ENCODE results near the gene CST8.
A peak's percentile ranks its signal among the peaks of the same experiment; 100 is the strongest.

The CST8 gene

GRCh38 chr20:23503649-23504048 lies 12.7 kb downstream of the CST8 start:
- Histone ChIP-seq H3K9ac (ENCODE audit: low read length) (no peak overlapping the region), H3K4me1 (ENCODE audit: control insufficient read depth, insufficient read depth, low read length) (peaks cover 3% of the 10 kb centered on the region), H3K36me3 (ENCODE audit: control insufficient read depth, insufficient read depth, low read length, severe bottlenecking) (no peaks in the 10 kb centered on the region), H3K4me3 (ENCODE audit: low read length) (no peak overlapping the region), H3K9me3 (ENCODE audit: control insufficient read depth, low read length) (no peaks in the 10 kb centered on the region), H3K27me3 (replicated peaks; ENCODE audit: control insufficient read depth, insufficient read depth, low read length) (peaks cover 37% of the 10 kb centered on the region)
- DNase-seq (ENCODE audit: low read depth): no peak

- no peak for DNase-seq (ENCODE audit: low read depth)
- Histone ChIP-seq H3K4me3 (ENCODE audit: low read length) (no peak overlapping the region), H3K36me3 (ENCODE audit: control insufficient read depth, insufficient read depth, low read length, severe bottlenecking) (no peaks in the 10 kb centered on the region), H3K4me1 (ENCODE audit: control insufficient read depth, insufficient read depth, low read length) (peaks cover 7% of the 10 kb centered on the region), H3K27me3 (replicated peaks; ENCODE audit: control insufficient read depth, insufficient read depth, low read length) (peaks cover 18% of the 10 kb centered on the region), H3K9me3 (ENCODE audit: control insufficient read depth, low read length) (no peaks in the 10 kb centered on the region), H3K9ac (ENCODE audit: low read length) (no peak overlapping the region)
Measured at GRCh38 chr20:23507346-23507745, 16.4 kb downstream of the CST8 start.

- Histone ChIP-seq H3K4me3 (ENCODE audit: low read length) (no peak overlapping the region), H3K4me1 (ENCODE audit: control insufficient read depth, insufficient read depth, low read length) (peaks cover 7% of the 10 kb centered on the region), H3K27me3 (replicated peaks; ENCODE audit: control insufficient read depth, insufficient read depth, low read length) (peaks cover 15% of the 10 kb centered on the region), H3K9ac (ENCODE audit: low read length) (no peak overlapping the region), H3K9me3 (ENCODE audit: control insufficient read depth, low read length) (no peaks in the 10 kb centered on the region), H3K36me3 (ENCODE audit: control insufficient read depth, insufficient read depth, low read length, severe bottlenecking) (no peaks in the 10 kb centered on the region)
- no peak for DNase-seq (ENCODE audit: low read depth)
Measured at GRCh38 chr20:23508449-23509229, 17.7 kb downstream of the CST8 start.

- Histone ChIP-seq H3K9ac (ENCODE audit: low read length) (no peak overlapping the region), H3K9me3 (ENCODE audit: control insufficient read depth, low read length) (no peaks in the 10 kb centered on the region), H3K4me1 (ENCODE audit: control insufficient read depth, insufficient read depth, low read length) (peaks cover 7% of the 10 kb centered on the region), H3K4me3 (ENCODE audit: low read length) (no peak overlapping the region), H3K36me3 (ENCODE audit: control insufficient read depth, insufficient read depth, low read length, severe bottlenecking) (no peaks in the 10 kb centered on the region), H3K27me3 (replicated peaks; ENCODE audit: control insufficient read depth, insufficient read depth, low read length) (peaks cover 15% of the 10 kb centered on the region)
- DNase-seq (ENCODE audit: low read depth): no peak
Measured at GRCh38 chr20:23509247-23509913, 18.5 kb downstream of the CST8 start.

- Histone ChIP-seq H3K27me3 (replicated peaks; ENCODE audit: control insufficient read depth, insufficient read depth, low read length) (peaks cover 15% of the 10 kb centered on the region), H3K9me3 (ENCODE audit: control insufficient read depth, low read length) (no peaks in the 10 kb centered on the region), H3K9ac (ENCODE audit: low read length) (no peak overlapping the region), H3K4me1 (ENCODE audit: control insufficient read depth, insufficient read depth, low read length) (peaks cover 7% of the 10 kb centered on the region), H3K4me3 (ENCODE audit: low read length) (no peak overlapping the region), H3K36me3 (ENCODE audit: control insufficient read depth, insufficient read depth, low read length, severe bottlenecking) (no peaks in the 10 kb centered on the region)
- DNase-seq (ENCODE audit: low read depth): no peak
Measured at GRCh38 chr20:23510000-23510590, 19.2 kb downstream of the CST8 start.

- Histone ChIP-seq H3K4me3 (ENCODE audit: low read length) (no peak overlapping the region), H3K36me3 (ENCODE audit: control insufficient read depth, insufficient read depth, low read length, severe bottlenecking) (no peaks in the 10 kb centered on the region), H3K4me1 (ENCODE audit: control insufficient read depth, insufficient read depth, low read length) (peaks cover 7% of the 10 kb centered on the region)
Measured at GRCh38 chr20:23513164-23513563, 22.2 kb downstream of the CST8 start.

GRCh38 chr20:23514848-23515247 lies 23.9 kb downstream of the CST8 start:
- Histone ChIP-seq H3K4me1 (ENCODE audit: control insufficient read depth, insufficient read depth, low read length) (no peaks in the 10 kb centered on the region), H3K4me3 (ENCODE audit: low read length) (no peak overlapping the region), H3K27me3 (replicated peaks; ENCODE audit: control insufficient read depth, insufficient read depth, low read length) (peaks cover 8% of the 10 kb centered on the region), H3K9me3 (ENCODE audit: control insufficient read depth, low read length) (no peaks in the 10 kb centered on the region), H3K36me3 (ENCODE audit: control insufficient read depth, insufficient read depth, low read length, severe bottlenecking) (no peaks in the 10 kb centered on the region), H3K9ac (ENCODE audit: low read length) (no peak overlapping the region)
- DNase-seq (ENCODE audit: low read depth): no peak

More at GRCh38 chr20:23513164-23513563, 22.2 kb downstream of the CST8 start:
- DNase-seq (ENCODE audit: low read depth): no peak
- Histone ChIP-seq H3K27me3 (replicated peaks; ENCODE audit: control insufficient read depth, insufficient read depth, low read length) (peaks cover 4% of the 10 kb centered on the region), H3K9me3 (ENCODE audit: control insufficient read depth, low read length) (no peaks in the 10 kb centered on the region), H3K9ac (ENCODE audit: low read length) (no peak overlapping the region)

- no peak overlapping the region for H3K9ac ChIP-seq (ENCODE audit: low read length)
- peaks cover 8% of the 10 kb centered on the region for H3K27me3 ChIP-seq (replicated peaks; ENCODE audit: control insufficient read depth, insufficient read depth, low read length)
- no peaks in the 10 kb centered on the region for H3K36me3 ChIP-seq (ENCODE audit: control insufficient read depth, insufficient read depth, low read length, severe bottlenecking)
- H3K4me1 ChIP-seq (ENCODE audit: control insufficient read depth, insufficient read depth, low read length): no peaks in the 10 kb centered on the region
- peak; percentile 88 for DNase-seq (ENCODE audit: low read depth)
- no peak overlapping the region for H3K4me3 ChIP-seq (ENCODE audit: low read length)
- no peaks in the 10 kb centered on the region for H3K9me3 ChIP-seq (ENCODE audit: control insufficient read depth, low read length)
Measured at GRCh38 chr20:23515250-23515939, 24.5 kb downstream of the CST8 start.

- Histone ChIP-seq H3K4me3 (ENCODE audit: low read length) (no peak overlapping the region), H3K27me3 (replicated peaks; ENCODE audit: control insufficient read depth, insufficient read depth, low read length) (peaks cover 7% of the 10 kb centered on the region), H3K9me3 (ENCODE audit: control insufficient read depth, low read length) (no peaks in the 10 kb centered on the region), H3K36me3 (ENCODE audit: control insufficient read depth, insufficient read depth, low read length, severe bottlenecking) (no peaks in the 10 kb centered on the region), H3K9ac (ENCODE audit: low read length) (no peak overlapping the region), H3K4me1 (ENCODE audit: control insufficient read depth, insufficient read depth, low read length) (no peaks in the 10 kb centered on the region)
- no peak for DNase-seq (ENCODE audit: low read depth)
Measured at GRCh38 chr20:23517719-23518118, 26.8 kb downstream of the CST8 start.

- H3K9ac ChIP-seq (ENCODE audit: low read length): no peak overlapping the region
- H3K27me3 ChIP-seq (replicated peaks; ENCODE audit: control insufficient read depth, insufficient read depth, low read length): peaks cover 7% of the 10 kb centered on the region
- no peaks in the 10 kb centered on the region for H3K9me3 ChIP-seq (ENCODE audit: control insufficient read depth, low read length)
- H3K4me3 ChIP-seq (ENCODE audit: low read length): no peak overlapping the region
- DNase-seq (ENCODE audit: low read depth): no peak
- no peaks in the 10 kb centered on the region for H3K4me1 ChIP-seq (ENCODE audit: control insufficient read depth, insufficient read depth, low read length)
- no peaks in the 10 kb centered on the region for H3K36me3 ChIP-seq (ENCODE audit: control insufficient read depth, insufficient read depth, low read length, severe bottlenecking)
Measured at GRCh38 chr20:23519556-23519955, 28.6 kb downstream of the CST8 start.

- Histone ChIP-seq H3K27me3 (replicated peaks; ENCODE audit: control insufficient read depth, insufficient read depth, low read length) (peaks cover 7% of the 10 kb centered on the region), H3K9ac (ENCODE audit: low read length) (no peak overlapping the region), H3K4me1 (ENCODE audit: control insufficient read depth, insufficient read depth, low read length) (no peaks in the 10 kb centered on the region), H3K4me3 (ENCODE audit: low read length) (no peak overlapping the region), H3K36me3 (ENCODE audit: control insufficient read depth, insufficient read depth, low read length, severe bottlenecking) (no peaks in the 10 kb centered on the region), H3K9me3 (ENCODE audit: control insufficient read depth, low read length) (no peaks in the 10 kb centered on the region)
- DNase-seq (ENCODE audit: low read depth): no peak
Measured at GRCh38 chr20:23520185-23520584, 29.3 kb downstream of the CST8 start.
